Endothelial cell of umbilical vein (primary cell): ENCODE data around the gene FRY.

Experiments used
- EZH2 ChIP-seq: IDR thresholded peaks from 2 replicates; pipeline ENCODE4 v1.6.1; 2012; ENCODE audit warnings: borderline replicate concordance, low read depth, mild to moderate bottlenecking, moderate library complexity, low read length, inconsistent platforms; ENCODE audit not compliant: severe bottlenecking
- TF ChIP-seq, protein P1 (sequence below), 2 donors: IDR thresholded peaks; 1 replicate in 1 of 2; 2 replicates in 1 of 2; pipeline ENCODE4 v1.5.1; 2011; ENCODE audit warnings: low read length in 2 of 2, mild to moderate bottlenecking in 2 of 2, moderate library complexity in 2 of 2, control low read depth in 1 of 2, inconsistent platforms in 1 of 2, low read depth in 1 of 2; ENCODE audit not compliant: insufficient read depth in 1 of 2; ENCODE audit errors: extremely low read depth in 1 of 2

DNA sequence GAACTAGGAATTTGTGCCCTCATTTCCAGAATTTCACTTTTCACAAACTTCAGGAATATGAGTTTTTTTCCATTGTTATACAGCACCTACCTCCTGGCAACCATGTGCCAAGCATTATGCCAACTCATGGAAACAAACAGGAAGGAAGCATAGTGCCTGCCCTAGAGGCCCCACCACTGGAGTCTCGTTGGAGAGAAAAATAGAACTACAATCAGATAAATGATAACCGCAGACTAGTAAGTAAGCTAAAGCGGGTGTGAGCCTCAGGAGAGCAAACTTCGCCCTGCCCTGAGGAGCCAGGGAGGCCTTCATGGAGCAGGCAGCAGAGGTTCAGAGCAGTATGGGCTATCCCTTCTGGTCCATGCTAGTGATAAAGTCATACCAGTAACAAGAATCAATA lies 75.9 kb downstream of the FRY start:
- TF ChIP-seq, protein P1, sequence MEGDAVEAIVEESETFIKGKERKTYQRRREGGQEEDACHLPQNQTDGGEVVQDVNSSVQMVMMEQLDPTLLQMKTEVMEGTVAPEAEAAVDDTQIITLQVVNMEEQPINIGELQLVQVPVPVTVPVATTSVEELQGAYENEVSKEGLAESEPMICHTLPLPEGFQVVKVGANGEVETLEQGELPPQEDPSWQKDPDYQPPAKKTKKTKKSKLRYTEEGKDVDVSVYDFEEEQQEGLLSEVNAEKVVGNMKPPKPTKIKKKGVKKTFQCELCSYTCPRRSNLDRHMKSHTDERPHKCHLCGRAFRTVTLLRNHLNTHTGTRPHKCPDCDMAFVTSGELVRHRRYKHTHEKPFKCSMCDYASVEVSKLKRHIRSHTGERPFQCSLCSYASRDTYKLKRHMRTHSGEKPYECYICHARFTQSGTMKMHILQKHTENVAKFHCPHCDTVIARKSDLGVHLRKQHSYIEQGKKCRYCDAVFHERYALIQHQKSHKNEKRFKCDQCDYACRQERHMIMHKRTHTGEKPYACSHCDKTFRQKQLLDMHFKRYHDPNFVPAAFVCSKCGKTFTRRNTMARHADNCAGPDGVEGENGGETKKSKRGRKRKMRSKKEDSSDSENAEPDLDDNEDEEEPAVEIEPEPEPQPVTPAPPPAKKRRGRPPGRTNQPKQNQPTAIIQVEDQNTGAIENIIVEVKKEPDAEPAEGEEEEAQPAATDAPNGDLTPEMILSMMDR (IDR thresholded peaks at IDR 0.05; ENCODE audit: extremely low read depth in 1 of 2, insufficient read depth in 1 of 2, low read depth in 1 of 2, low read length in 2 of 2) = no peak
- no peak for TF ChIP-seq EZH2
